GM18498 (cell line): ENCODE data around the gene LRP1B.
"Not testable (repeated sequence)": the region's sequence is repeated elsewhere in the genome, so short reads cannot be mapped to it uniquely, and the experiment has no call there.

Experiments
- ATAC-seq: cut with Tn5 transposase; IDR thresholded peaks from one replicate; pipeline ENCODE4 v1.9.1; 2021; ENCODE audit warnings: mild to moderate bottlenecking, moderate library complexity; ENCODE audit not compliant: unreplicated experiment

The LRP1B gene

GRCh38 chr2:140417504-140417903 is 1713.3 kb downstream of the LRP1B start:
- ATAC-seq, result no peak

GRCh38 chr2:140416577-140416976 is 1714.2 kb downstream of the LRP1B start:
- ATAC-seq, result no peak

- not testable (repeated sequence) for ATAC-seq
Measured at GRCh38 chr2:140415035-140415434, 1715.8 kb downstream of the LRP1B start.

- no peak for ATAC-seq
Measured at GRCh38 chr2:140410695-140411094, 1720.1 kb downstream of the LRP1B start.

GRCh38 chr2:140401056-140401455 is 1729.8 kb downstream of the LRP1B start:
- ATAC-seq, result no peak

- no peak for ATAC-seq
Measured at GRCh38 chr2:140392824-140393223, 1738.0 kb downstream of the LRP1B start.

GRCh38 chr2:140384946-140385345 is 1745.9 kb downstream of the LRP1B start:
- no peak for ATAC-seq

- ATAC-seq, result no peak
Measured at GRCh38 chr2:140383781-140384180, 1747.0 kb downstream of the LRP1B start.

- ATAC-seq, result no peak
Measured at GRCh38 chr2:140376686-140377085, 1754.1 kb downstream of the LRP1B start.

- no peak for ATAC-seq
Measured at GRCh38 chr2:140363131-140363530, 1767.7 kb downstream of the LRP1B start.

GRCh38 chr2:140362361-140362760 is 1768.5 kb downstream of the LRP1B start:
- ATAC-seq, result no peak

- ATAC-seq, result no peak
Measured at GRCh38 chr2:140359056-140359771, 1771.6 kb downstream of the LRP1B start.

- no peak for ATAC-seq
Measured at GRCh38 chr2:140356697-140357096, 1774.1 kb downstream of the LRP1B start.

GRCh38 chr2:140355511-140356090 is 1775.2 kb downstream of the LRP1B start:
- ATAC-seq, result no peak

- no peak for ATAC-seq
Measured at GRCh38 chr2:140354544-140354943, 1776.3 kb downstream of the LRP1B start.

GRCh38 chr2:140353541-140353940 is 1777.3 kb downstream of the LRP1B start:
- ATAC-seq, result no peak

- ATAC-seq, result no peak
Measured at GRCh38 chr2:140351692-140352091, 1779.1 kb downstream of the LRP1B start.

GRCh38 chr2:140349695-140350094 is 1781.1 kb downstream of the LRP1B start:
- ATAC-seq, result no peak

- ATAC-seq, result no peak
Measured at GRCh38 chr2:140348826-140349225, 1782.0 kb downstream of the LRP1B start.

- no peak for ATAC-seq
Measured at GRCh38 chr2:140344838-140345237, 1786.0 kb downstream of the LRP1B start.

GRCh38 chr2:140344266-140344665 is 1786.5 kb downstream of the LRP1B start:
- not testable (repeated sequence) for ATAC-seq

GRCh38 chr2:140338795-140339194 is 1792.0 kb downstream of the LRP1B start:
- ATAC-seq, result no peak

- no peak for ATAC-seq
Measured at GRCh38 chr2:140337061-140337460, 1793.8 kb downstream of the LRP1B start.
